Retinal pigment epithelial cell (primary cell): ENCODE results near the gene ELL.
A peak's percentile ranks its signal among the peaks of the same experiment; 100 is the strongest.

Source experiments
- DNase-seq: peaks from one replicate; pipeline ENCODE4 v3.0.0-alpha.2; 2010; ENCODE audit warnings: low read depth
- H3K4me3 ChIP-seq: 2 replicates; pipeline ENCODE4 v1.5.1; 2011; ENCODE audit warnings: mild to moderate bottlenecking, low read length, control low read depth, moderate library complexity
- CTCF ChIP-seq: conservative IDR thresholded peaks from 2 replicates; pipeline ENCODE4 v1.5.1; 2011; ENCODE audit warnings: low read depth, low read length, control low read depth, inconsistent platforms

Gene ELL

GRCh38 chr19:18513868-18514267 lies 8.0 kb downstream of the ELL start:
- DNase-seq, result no peak
- no peak overlapping the region for H3K4me3 ChIP-seq
- TF ChIP-seq CTCF, result no peak

GRCh38 chr19:18510216-18510615 lies 11.7 kb downstream of the ELL start:
- DNase-seq, result no peak
- no peak for TF ChIP-seq CTCF
- no peak overlapping the region for H3K4me3 ChIP-seq

- no peak for DNase-seq
- no peak for TF ChIP-seq CTCF
- H3K4me3 ChIP-seq, result no peak overlapping the region
These were observed 13.3 kb downstream of the ELL start for GRCh38 chr19:18508585-18508984.

GRCh38 chr19:18507727-18508440 lies 14.0 kb downstream of the ELL start:
- DNase-seq, result peak; percentile 46
- no peak overlapping the region for H3K4me3 ChIP-seq
- TF ChIP-seq CTCF, result peak; percentile 17

- no peak overlapping the region for H3K4me3 ChIP-seq
- no peak for TF ChIP-seq CTCF
- DNase-seq, result no peak
These were observed 14.7 kb downstream of the ELL start for GRCh38 chr19:18507021-18507726.

- no peak overlapping the region for H3K4me3 ChIP-seq
- DNase-seq, result no peak
- TF ChIP-seq CTCF, result no peak
These were observed 15.6 kb downstream of the ELL start for GRCh38 chr19:18506101-18506930.
